Uterus (tissue), 2 donors: ENCODE results near the gene CDCA4.

Experiments
- POLR2A ChIP-seq, 2 donors: fragments of 450-650 bp; IDR thresholded peaks; one replicate each; pipeline ENCODE4 v1.6.1; 2016; ENCODE audit warnings: antibody characterized with exemption in 2 of 2, mild to moderate bottlenecking in 1 of 2, moderate library complexity in 1 of 2
- TF ChIP-seq, protein P1 (sequence below), 4 experiments: fragments of 200-600 bp in 2 of 4; fragments of 450-650 bp in 2 of 4; sonication (generic) in 2 of 4; IDR thresholded peaks; one replicate each; pipeline ENCODE4 v1.5.1; 2016 to 2019; ENCODE audit warnings: antibody characterized with exemption in 4 of 4, mild to moderate bottlenecking in 2 of 4, moderate library complexity in 1 of 4

GRCh38 chr14:104969741-104970230 is 51.1 kb downstream of the CDCA4 start:
- TF ChIP-seq, protein P1, sequence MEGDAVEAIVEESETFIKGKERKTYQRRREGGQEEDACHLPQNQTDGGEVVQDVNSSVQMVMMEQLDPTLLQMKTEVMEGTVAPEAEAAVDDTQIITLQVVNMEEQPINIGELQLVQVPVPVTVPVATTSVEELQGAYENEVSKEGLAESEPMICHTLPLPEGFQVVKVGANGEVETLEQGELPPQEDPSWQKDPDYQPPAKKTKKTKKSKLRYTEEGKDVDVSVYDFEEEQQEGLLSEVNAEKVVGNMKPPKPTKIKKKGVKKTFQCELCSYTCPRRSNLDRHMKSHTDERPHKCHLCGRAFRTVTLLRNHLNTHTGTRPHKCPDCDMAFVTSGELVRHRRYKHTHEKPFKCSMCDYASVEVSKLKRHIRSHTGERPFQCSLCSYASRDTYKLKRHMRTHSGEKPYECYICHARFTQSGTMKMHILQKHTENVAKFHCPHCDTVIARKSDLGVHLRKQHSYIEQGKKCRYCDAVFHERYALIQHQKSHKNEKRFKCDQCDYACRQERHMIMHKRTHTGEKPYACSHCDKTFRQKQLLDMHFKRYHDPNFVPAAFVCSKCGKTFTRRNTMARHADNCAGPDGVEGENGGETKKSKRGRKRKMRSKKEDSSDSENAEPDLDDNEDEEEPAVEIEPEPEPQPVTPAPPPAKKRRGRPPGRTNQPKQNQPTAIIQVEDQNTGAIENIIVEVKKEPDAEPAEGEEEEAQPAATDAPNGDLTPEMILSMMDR (IDR thresholded peaks at IDR 0.05), result no peak
- TF ChIP-seq POLR2A (IDR thresholded peaks at IDR 0.05), result no peak
